Measurements from ENCODE around the gene OLA1. TPM values are rescaled to one million over a fixed set of nuclear protein-coding genes. Genes with fewer than 3 reads are reported as not detected.

The OLA1 gene
- total RNA-seq, 1 experiment from 2014 or later = 198 TPM

DNA sequence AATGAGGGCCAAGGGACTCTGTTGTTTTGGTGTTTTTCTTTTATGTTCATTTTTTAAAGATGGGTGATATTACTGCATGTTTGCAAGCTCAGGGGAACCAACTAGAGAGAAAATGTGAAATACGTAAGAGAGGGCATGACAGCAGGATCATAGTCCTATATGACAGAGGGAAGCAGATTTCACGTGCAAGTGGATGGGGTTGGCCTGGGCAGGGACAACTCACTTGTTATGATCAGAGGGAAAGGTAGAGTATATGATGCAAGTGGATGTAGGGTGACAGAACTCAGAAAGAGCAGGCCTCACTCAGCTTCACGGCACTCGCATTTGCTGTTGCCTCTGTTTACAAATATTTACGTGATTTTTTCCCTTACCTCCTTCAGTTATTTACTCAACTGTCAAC lies 67.0 kb downstream of the OLA1 start:
- DNase-seq (ENCODE audit: extremely low read depth, low read depth) = no peak

DNA sequence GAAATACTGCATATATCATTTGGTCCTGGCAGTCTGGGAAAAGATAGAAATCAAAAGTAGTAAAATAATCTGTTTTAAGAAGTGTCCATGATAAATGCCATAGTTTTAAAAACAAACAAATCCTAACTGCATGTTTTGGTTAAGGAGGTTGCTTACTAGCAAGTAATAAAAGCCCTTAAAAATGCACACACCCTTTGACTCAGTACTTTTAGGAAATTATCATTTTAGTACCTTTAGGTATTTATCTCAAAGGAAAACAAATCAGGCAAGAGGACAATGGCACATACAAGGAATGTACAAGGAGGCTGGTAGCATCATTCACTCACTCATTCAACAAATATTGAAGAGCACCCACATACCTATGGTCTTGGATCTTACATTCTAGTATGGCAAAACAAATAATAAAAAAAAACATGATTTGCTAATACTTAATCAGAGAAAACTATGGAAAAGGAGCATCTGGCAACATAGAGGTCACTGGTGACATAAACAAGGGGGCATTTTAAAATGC lies 67.6 kb downstream of the OLA1 start:
- no peak for DNase-seq (ENCODE audit: extremely low read depth, low read depth)

DNA sequence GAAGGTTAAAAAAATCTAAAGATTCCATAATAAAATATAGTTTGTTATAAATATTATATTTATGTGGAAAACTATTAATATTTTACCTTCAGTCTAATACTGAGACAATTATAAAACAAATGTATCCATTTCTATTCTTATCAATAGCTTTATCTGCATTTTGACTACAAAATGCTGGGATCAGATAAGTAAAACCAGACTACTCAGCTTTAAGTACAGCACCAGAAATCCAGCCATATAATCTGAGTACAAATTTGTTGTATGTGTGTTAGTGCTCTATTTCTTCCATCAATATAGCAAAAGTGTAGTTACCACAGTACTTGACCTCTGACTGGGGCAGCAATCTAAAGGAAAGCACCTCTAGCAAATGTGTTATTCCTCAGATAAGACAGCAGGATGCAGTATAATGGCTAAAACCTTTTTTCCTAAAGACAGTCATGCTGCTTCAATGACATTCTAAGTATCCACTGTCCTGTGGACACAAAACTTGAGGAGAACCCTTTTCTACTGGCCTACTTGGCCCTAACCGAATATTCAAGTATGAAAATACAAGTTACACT lies 68.1 kb downstream of the OLA1 start:
- DNase-seq (ENCODE audit: extremely low read depth, low read depth) = no peak

DNA sequence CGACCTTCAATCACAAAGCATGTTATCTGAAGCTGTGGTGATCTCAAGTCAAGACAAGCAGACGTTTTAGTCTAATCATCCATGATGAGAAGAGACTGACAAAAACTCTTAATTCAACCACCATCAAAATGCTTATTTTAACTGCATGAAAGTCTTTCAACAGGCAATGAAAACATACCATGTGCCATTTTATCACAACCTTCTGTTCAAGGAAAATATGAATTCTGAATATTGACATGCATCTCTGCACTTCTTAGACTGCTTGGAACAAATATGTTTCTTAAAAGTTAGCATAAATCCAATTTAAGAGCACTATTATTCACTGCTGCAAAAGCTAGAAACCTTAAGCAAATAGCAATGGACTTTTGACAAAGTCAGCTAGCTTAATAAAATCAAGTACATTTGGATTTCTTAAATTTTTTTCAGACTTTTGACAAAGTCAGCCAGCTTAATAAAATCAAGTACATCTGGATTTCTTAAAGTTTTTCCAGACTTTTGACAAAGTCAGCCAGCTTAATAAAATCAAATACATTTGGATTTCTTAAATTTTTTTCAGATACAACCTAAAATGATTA lies 70.9 kb downstream of the OLA1 start:
- no peak for DNase-seq (ENCODE audit: extremely low read depth, low read depth)

DNA sequence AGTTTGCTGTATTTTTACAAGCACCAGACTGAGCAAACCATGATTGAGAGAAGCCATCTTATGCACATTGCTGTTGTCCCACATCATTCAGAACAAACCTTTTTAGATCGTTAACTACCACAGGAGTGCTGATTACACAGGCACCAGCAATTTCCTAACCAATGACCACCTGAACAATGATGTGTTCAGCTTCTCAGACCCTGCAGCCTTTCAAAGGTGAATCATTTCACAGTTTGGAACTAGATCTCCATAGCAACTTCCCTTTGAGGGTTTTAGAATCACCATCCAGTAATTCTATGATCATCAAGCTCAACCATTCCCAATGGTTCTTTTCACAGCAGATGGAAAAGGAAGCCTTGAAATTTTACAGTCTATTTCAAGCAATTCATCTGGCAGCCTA lies 71.4 kb downstream of the OLA1 start:
- no peak for DNase-seq (ENCODE audit: extremely low read depth, low read depth)

DNA sequence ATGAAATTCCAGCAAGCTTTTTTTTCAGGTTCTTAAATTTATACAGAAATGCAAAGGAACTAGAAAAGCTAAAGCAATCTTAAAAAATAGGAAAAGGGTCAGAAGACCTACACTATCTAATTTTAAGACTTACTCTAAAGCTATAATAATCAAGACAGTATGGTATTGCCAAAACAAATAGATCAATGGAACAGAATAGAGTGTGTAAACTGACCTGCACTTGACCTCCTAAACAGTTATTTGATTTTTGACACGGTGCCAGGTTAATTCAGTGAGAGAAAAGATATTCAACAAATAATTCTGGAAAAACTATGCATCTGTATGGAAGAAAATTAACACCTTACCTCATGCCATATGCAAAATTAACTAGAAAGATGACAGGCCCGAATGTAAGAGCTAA lies 73.6 kb downstream of the OLA1 start:
- DNase-seq (ENCODE audit: extremely low read depth, low read depth) = no peak

DNA sequence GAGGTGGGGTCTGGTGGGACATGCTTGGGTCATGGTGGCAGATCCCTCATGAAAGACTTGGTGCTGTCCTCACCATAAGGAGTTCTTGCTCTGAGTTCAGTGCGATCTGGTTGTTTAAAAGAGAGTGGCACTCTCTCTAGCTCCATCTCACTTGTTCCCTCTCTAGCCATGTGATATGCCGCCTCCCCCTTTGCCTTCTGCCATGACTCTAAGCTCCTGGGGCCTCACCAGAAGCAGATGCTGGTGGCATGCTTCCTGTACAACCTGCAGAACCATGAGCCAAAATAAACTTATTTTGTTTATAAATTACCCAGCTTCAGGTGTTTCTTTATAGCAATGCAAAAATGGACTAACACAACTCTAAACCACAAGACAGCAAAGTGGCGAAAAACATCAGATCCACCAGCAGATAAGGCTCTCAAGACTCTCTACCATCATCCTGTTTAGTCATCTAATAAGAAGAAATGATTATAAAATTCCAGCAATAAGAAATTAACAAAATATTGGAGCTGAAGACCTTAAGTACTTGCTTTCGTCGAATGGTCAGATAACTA lies 75.5 kb downstream of the OLA1 start:
- no peak for DNase-seq (ENCODE audit: extremely low read depth, low read depth)

DNA sequence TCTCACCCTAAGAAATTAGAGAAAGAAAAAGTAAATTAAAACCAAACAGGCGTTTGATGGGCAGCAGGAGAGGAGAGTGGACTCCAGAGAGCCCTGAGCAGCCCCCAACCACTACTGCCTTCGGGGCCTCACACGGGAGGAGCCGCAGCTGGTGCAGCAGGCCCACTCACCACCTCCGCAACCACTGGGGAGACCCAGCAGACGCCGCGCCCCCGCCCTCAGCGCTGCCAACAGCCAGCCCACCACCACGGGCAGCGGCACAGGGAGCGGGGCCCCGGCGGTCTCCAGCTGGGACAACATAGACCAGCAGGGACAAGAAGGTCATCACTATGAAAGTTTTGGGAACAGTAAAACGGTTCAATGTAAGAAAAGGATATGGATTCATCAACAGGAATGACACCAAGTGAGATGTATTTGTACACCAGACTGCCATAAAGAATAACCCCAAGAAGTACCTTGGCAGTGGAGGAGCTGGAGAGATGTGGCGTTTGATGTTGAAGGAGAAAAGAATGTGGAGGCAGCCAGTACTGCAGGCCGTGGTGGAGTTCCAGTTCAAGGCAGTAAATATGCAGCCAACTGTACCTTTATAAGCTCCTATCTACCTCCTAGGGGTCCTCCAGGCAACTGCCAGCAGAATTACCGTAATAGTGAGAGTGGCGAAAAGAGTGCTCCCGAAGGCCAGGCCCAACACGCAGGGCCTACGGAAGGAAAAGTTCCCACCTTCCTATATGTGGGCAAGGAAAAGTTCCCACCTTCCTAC lies 76.5 kb downstream of the OLA1 start:
- DNase-seq (ENCODE audit: extremely low read depth, low read depth) = no peak

DNA sequence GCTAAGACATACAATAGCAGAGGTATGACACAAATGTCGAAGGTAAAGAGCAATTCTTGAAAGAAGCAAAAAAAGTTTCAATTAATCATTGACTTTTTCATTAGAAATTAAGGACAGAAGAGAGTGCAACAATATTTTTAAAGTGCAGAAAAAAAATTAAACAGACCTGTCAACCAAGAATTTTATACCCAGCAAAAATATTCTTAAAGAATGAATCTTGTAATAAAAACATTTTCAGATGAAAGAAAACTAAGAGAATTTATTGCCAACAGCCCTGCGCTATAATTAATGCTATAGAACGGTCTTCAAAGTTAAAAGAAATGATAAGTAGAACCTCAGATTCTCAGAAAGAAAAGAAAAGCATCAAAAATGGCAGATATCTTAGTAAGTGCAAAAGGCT lies 79.0 kb downstream of the OLA1 start:
- no peak for DNase-seq (ENCODE audit: extremely low read depth, low read depth)

DNA sequence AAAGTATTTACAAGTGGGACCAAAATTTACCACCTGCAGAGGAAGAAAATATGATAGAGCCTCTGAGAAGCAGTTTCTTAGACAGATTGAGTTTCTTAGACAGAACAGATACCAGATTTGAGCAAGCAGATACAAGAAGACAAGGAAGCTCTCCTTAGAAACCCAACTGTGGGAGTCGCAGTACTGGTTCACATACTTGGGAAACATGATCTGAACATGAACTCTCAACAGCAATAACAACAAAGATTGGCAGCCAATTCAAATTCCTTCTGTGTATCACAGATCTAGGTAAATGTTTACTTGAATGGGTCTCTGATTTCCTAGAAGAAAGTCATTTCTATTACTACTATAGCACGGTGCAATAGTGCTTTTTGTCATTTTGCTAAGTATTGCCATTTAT lies 82.1 kb downstream of the OLA1 start:
- no peak for DNase-seq (ENCODE audit: extremely low read depth, low read depth)

DNA sequence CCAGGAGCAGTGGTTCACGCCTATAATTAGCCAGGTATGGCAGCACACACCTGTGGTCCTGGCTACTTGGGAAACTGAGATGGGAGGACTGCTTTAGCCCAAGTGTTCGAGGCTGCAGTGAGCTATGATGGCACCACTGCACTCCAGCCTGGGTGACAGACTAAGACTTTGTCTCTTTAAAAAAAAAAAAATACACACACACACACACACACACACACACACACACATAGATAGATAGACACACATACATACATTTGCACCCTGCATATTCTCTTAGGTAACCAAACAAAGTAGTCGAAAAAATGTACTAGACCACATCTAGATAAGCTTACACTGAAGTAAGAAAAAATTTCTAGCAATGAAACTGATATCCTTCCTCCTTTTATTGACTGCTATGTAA lies 86.8 kb downstream of the OLA1 start:
- no peak for DNase-seq (ENCODE audit: extremely low read depth, low read depth)

DNA sequence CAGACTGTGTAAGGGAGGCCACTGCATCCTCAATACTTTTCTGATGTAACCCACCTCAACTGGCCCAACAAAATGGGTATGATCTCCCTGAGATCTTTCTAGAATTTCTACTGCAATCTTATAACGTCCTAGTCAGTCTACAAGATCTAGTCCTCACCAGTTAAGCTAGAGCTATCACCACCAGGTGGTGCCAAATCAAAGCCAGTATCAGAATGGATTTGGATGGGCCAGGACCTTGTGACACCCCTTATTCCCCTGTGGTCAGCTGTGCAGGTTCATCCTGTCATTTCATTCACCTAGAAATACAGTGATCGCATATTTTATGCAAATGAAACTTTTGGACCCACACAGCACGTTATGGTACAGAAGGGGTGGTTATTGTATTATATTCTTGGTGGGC lies 90.3 kb downstream of the OLA1 start:
- DNase-seq (ENCODE audit: extremely low read depth, low read depth) = peak; percentile 47

DNA sequence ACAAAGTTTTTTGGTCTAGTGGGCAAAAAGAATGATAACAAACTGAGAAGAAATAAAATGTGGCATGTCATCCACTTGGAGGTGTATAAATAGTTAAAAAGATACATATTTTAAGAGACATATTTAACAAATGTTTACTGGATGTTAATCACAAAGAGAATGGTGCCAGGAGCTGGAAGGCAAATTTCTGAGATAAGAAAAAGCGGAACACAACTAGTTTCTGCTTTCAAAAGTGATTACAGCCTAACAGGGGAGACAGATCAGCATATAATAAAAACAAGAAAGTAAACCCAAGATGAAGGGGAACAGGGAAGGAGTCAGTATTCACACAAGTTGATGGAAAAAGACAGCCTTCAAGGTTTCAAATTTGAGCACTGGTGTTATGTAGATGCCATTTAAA lies 91.3 kb downstream of the OLA1 start:
- no peak for DNase-seq (ENCODE audit: extremely low read depth, low read depth)

DNA sequence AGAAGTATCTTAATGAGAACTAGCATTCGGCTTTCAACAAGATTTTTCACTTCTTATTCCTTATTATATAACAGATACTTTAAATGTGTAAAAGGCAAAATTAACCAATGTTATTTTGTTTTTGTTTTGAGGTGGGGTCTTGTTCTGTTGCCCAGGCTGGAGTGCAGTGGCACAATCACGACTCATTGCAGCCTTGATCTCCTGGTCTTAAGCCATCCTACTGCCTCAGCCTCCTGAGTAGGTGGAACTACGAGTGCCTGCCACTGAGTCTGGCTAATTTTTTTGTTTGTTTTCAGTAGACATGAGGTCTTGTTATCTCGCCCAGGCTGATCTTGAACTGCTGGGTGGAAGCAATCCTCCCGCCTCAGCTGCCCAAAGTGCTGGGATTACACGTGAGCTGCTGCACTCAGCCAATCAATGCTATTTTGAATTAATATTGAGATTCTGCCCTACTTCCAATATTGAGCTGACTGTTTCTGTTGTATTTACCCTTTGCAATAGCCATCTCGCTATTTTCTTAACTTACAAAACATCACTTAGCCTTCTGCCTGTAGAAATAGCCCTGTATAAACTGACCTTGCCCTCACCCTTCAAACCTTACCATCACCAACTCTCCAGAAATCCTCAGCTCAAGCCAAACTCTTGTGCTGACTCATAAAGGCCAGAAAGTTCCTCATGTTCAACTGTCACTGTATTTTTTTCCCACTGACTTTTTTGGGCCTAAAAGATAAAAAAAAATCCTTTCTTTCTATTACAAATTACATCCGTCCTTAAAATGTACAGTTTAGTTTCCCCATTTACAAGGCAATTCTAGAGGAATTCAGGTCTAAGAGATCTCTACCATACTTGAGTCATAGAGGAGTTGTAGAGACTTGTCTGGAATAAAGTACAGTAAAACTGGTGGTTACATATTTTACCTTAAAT lies 94.3 kb downstream of the OLA1 start:
- no peak for DNase-seq (ENCODE audit: extremely low read depth, low read depth)

DNA sequence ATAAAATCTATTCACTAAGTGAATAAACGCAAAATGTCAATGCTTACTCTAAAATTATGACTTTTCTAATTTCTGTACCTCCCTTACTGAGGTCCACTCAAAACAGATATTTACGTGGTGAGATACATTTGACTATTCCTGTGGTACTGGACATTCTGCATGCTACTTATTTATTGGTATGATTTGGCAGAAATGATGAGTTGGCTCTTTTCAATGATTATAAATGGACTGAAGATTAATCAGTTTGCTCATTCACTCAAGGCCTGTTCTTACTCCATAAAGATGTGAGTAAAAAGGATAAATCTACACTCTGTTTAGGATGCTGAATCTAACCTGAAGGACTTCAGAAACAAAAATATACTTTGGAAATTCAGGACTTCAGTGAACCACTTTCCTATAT lies 98.8 kb downstream of the OLA1 start:
- DNase-seq (ENCODE audit: extremely low read depth, low read depth) = no peak

DNA sequence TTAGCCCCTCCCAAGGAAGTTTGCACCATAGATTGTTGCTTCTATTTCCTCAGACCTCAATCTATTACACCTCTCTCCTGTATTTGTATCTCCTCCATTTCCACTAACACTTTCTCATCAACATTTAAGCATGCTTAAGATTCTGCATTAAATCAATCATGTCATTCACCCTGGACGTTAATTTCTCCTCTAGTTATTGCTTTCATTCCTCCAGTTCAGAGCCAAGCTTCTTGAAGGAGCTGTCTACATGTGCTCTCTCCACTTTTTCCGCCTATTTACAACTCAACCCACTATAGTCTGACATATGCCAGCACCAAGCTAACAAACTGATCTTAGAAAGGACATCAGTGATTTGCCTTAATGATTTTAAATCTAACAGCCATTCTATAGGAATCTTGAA lies 99.5 kb downstream of the OLA1 start:
- DNase-seq (ENCODE audit: extremely low read depth, low read depth) = no peak

DNA sequence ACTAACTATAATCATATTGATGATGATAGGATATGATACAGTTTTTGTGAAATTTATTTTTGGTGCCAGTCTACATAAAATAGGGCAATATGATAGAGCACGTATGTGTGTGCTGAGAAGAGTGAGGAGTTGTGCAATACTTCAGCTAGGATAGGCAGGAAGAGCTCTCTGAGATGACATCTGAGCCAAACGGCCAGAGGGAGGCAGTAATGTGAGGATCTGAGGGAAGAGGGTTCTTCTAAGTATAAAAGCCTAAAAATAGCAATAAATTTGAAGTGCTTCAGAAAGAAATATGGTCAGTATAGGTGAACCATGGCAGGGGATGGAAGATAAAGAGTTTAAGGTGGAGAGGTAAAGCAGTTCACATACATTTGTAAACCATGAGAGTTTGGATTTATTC lies 102.5 kb downstream of the OLA1 start:
- DNase-seq (ENCODE audit: extremely low read depth, low read depth) = no peak

DNA sequence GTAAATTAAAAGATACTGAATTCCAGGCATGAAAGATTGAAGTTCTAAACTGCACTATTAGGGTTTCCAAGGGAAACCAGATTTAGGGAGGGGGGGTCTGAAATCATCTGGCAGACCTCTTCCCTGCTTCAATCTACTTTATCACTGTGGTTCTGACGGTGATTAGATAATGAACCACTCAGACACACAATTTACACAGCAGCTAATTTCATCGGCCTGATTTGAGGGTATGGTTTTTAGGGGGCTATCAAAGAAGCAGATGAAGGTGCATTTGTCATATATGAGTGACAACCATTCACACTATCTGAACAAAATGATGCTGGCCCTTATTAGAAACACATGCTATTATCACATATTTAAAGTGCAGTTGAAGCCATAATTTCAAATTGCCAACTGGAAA lies 106.0 kb downstream of the OLA1 start:
- no peak for DNase-seq (ENCODE audit: extremely low read depth, low read depth)

DNA sequence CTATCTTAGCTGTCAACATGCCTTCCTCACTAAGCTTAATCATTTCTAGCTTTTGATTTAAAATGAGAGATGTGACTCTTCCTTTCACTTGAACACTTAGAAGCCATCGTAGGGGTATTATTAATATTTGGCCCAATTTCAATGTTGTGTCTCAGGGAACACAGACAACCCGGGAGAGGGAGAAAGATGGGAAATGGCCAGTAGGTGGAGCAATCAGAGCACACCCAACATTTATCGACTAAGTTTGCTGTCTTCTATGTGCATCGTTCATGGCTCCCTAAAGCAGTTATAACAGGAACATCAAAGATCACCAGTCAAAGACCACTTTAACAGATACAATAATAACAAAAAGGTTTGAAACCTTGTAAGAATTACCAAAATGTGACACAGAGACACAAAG lies 110.2 kb downstream of the OLA1 start:
- DNase-seq (ENCODE audit: extremely low read depth, low read depth) = no peak

DNA sequence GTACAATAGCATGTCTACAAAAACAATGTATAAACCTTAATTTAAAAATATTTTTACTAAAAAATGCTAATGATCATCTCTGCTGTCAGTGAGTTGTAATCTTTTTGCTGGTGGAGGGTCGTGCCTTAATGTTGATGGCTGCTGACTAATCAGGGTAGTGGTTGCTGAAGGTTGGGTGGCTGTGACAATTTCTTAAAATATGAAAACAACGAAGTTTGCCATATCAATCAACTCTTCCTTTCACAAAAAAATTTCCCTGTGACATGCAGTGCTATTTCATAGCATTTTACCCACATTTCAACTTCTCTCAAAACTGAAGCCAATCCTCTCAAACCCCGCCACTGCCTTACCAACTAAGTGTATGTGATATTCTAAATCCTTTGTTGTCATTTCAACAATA lies 112.4 kb downstream of the OLA1 start:
- DNase-seq (ENCODE audit: extremely low read depth, low read depth) = no peak

DNA sequence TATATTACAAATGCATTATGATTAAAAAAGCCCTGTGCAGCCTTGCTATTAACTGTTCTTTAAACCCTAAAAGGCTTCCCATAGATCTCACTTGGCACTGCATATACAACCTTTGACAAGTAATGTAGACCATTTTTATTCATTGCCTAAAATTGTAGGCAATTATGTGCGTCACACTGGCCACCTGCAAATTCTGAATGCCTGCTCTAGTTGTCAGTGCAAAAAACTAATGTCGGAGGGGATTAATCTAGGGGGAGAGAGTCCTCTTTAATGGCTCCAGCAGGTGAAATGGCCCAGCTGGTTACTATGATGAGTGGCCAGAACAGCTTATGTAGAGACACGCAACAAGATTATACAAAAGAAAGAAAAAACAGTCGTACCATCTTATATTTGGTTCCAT lies 123.2 kb downstream of the OLA1 start:
- DNase-seq (ENCODE audit: extremely low read depth, low read depth) = no peak

All from NCI-H460 (cell line).